ENCODE measurements around the gene GDPGP1.

Gene GDPGP1

GRCh38 chr15:90294601-90295269, 60.7 kb downstream of the GDPGP1 start:
- DNase-seq (ENCODE audit: low read depth in 1 of 2, low spot score in 1 of 2) = no peak

- no peak for DNase-seq (ENCODE audit: low read depth in 1 of 2, low spot score in 1 of 2)
These were observed 61.2 kb downstream of the GDPGP1 start for GRCh38 chr15:90295270-90295648.
